Measurements from ENCODE around the gene MROH2A.

The MROH2A gene

DNA sequence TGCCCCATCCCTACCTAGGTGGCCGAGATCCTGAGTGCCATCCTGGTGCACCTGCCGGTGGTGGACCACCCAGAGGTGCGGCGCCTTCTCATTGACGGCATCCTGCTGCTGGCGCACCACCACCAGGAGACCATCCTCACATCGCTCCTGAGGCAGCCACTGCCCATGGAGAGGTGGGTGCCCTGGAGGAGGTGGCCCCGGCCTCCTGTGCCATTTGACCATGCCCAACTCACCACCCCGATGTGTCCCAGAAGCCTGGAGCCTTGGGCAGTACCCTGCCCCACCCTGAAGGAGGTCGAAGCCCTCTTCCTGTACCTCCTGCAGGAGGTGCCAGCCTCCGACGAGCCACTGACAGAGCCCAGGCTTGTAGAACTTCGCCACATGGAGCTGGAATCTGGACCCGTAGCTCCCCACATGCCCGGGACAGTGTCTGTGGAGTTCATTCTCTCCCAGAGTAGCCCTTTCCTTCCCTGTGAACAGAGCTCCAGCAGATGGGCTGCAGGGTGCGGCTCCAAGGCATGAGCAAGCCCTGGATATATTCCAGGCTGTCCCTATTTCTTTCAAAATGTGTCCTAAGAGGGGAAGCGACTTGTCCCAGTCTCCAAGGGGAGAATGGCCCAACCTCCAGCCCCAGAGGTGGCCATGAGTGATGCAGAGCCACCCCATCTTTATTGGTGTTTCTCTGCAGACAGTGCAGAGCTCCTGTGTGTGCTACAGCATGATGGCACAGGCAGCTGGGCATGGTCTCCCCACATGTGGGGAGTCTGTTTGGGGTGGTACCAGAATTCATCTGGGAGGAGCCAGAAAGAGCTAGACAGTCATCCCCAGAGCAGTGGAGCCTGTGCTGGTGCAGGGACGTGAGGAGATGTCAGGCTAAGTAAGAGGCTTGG, 42.0 kb downstream of the MROH2A start:
- no peak for DNase-seq

- DNase-seq, result no peak
Observed at GRCh38 chr2:233820774-233821105, 42.6 kb downstream of the MROH2A start.

DNA sequence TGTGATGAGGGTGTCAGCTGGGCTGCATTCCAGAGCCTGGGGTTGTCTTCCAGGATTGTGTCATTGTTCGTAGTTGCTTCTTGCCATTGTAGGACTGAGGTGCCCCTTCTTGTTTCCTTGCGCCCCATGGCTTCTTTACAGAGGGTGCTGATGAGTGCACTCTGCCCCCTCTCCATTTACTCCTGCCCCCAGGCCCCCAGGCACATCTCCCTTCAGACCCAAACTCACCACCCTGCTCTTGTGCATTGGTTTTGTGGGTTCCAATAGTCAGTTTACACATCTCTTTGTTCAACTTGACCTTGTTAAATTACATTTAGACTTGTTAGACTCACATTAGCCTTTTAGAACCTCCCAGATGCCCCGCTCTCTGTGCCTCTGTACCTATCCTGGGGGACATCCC, 43.1 kb downstream of the MROH2A start:
- no peak for DNase-seq

DNA sequence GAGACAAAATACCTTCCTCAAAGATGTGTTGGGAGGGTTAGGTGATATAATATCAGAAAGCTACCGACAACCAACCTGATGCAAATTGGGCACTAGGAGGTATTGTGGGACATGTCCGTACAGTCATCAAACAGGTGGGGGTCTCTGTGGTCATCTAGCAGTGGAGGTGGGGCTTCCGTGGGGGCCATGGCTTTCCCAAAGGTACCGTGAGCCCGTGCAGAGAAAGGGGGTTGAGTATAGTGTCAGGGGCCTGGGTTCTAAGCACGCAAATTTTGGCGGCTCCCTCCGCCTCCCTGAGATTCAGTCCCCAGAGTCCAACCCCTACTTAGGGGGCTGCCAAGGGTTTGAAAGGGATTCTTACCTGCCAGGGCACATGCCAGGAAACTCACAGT, 43.6 kb downstream of the MROH2A start:
- no peak for DNase-seq

DNA sequence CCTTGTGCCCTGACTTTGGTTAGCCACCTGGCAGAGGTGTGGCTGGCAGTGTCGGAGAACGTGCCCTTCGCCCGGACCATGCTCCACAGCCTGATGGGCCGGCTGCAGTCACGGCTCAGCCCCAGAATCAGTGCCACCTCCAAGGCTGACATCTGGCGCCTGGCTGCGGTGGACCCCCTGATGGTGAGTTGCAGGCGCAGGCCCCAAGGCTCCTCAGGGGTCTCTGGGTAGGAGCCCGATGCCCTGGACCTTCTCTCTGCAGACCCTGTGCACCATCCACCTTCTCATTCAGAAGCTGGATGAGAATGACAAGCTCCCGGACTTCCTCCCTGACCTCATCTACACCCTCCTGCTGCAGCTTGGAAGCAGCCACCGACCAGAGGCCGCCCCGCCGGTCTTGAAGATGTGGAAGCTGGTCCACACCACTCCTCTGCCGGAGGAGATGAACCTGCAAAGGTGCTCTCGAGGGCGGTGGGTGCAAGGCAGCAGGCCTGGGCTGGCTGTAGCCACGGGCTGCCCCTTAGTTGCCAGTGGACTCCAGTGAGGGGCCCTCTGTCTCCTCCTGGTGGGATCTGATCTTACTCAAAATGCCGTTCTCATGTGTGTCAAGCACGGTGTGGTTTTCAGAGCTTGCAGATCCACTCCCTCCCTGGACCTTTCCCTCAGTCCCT, 44.1 kb downstream of the MROH2A start:
- no peak for DNase-seq

GRCh38 chr2:233822781-233823730, 44.9 kb downstream of the MROH2A start:
- DNase-seq, result no peak

GRCh38 chr2:233823731-233824121, 45.6 kb downstream of the MROH2A start:
- no peak for DNase-seq

- no peak for DNase-seq
Observed at GRCh38 chr2:233824373-233824772, 46.2 kb downstream of the MROH2A start.

DNA sequence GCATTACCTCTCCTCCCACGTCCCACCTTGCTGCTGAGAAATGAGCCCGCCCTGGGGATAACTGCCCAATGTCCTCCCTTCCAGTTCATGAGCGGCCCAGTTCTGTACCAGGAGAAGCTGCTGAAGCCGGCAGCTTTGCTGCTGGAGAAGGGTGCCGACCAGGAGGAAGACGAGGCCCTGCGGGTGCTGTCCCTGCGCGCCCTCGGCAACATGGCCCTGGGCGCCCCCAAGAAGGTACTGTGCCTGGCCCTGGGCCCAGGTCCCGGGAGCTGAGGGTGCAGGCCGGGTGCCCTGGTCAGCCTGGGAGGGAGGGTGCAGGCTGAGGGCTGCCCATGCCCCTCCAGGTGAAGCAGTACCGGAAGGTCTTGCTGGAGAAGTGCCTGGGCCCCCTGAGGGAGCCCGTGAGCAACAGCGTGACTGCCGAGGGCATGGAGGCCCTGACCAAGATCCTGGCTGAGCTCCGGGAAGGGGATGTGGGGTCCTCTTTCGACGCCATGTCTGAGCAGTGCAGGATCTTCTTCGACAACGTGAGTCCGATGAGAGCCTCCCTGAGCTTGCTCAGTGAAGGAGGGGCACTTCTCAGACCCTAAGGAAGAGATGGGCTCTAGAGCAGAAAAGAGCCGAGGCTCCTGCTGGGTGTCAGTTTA, 50.5 kb downstream of the MROH2A start:
- no peak for DNase-seq

DNA sequence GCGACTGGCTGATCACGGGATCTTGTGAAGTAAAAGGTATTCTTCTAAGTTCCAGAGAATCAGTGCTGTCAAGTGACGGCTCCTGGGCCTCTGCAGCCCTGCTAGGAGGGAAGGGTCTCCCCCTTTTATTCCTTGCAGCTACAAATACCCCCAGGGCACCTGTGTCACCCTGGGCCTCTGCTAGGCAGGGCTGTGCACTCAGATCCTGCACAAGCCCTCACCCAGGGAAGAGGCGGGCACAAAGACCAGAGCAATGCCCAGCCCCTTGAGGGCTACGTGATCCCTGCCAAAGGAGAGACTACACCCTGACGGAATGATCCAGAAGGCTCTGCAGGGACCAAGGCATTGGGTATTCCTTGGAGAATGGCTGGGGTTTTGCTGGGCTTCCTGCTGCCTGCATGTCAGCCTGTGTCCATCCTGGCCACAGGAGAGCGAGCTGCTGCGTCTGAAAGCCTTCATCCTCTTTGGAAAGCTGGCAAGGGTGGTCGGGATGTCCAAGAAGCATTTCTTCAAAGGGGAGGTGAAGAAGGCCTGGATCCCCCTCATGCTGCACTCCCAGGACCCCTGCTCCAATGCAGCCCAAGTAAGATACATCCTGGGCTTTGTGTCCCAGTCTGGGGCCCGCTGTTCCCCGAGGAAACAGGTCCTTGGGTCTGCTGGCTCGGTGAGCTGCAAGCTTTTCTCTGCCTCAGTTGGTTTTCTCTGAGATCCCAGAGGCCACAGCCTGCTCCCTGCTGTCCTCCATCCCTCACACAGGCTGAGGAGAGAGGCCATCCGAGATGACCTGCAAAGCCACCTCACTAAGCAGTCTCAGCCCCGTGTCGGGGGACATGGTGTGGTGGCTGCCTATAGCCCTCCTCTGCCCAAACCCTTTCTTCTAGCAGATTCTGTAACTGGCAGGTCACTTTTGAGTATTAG, 51.3 kb downstream of the MROH2A start:
- no peak for DNase-seq

GRCh38 chr2:233830111-233830802, 52.1 kb downstream of the MROH2A start:
- DNase-seq, result no peak

- no peak for DNase-seq
Observed at GRCh38 chr2:233831011-233831721, 53.0 kb downstream of the MROH2A start.

DNA sequence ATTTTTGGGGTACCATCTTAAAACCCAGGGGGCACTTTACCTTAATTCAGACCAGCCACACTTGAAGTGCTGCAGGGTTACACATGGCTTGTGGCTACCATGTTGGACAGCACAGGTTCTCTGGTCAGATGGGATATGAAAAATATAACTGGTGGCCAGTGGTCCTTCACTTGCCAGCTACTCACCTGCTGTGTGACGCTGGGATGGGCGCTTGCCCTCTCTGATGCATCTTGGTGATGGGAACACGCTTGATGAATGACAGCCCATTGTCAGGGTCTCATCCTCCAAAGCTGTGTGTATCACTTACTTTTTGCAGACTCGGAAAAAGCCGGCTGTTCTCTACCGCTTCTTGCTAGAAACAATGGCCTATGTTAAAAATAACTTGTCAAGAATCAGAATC, 53.7 kb downstream of the MROH2A start:
- no peak for DNase-seq

GRCh38 chr2:233832414-233832813, 54.3 kb downstream of the MROH2A start:
- DNase-seq, result no peak

- DNase-seq, result peak; percentile 75
Observed at GRCh38 chr2:233832869-233833311, 54.8 kb downstream of the MROH2A start.

- DNase-seq, result no peak
Observed at GRCh38 chr2:233833345-233833744, 55.2 kb downstream of the MROH2A start.

DNA sequence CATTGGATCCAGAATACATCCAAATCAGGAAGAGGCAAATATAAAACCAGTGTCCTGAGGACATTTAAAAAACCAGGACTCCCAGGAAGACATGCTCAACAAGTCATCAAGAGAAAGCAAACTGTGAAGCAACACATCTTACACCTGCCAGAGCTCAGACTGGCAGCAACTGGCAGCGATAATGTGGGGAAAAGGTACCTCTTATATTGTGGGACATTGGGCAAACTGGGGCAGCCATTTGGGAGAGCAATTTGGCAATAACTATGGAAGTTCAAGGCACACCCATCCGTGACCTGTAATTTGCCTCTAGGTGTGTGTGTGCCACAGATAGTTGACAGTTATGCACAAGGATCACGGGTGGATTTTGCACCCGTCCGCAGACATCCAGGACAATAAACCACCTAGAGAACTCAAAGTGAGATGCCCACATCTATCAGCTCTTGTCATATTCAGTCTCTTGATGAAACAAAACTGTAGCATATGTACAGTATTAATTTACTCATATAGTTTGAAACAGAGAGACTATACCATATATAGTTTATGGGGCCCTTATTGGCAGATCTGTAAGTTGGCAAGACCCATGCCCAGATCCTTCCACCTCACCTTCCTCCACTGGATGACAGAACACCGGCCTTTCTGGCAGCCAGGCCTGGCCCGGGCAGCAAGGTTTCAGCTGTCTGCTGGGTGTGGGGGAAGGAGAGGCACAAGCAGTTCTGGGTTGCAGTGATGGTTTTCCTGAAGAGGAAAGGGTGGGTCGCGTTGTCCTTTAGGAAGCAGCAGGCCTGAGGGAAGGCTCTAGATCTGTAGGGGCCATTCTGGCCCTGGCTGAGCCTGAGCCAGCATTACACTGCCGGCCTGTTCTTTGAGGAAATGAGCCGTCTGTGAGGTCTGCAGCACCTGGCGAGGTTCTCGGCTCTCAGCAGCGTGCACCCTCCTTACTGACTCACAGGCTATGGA, 57.4 kb downstream of the MROH2A start:
- DNase-seq, result no peak

- DNase-seq, result no peak
Observed at GRCh38 chr2:233836359-233836758, 58.2 kb downstream of the MROH2A start.

DNA sequence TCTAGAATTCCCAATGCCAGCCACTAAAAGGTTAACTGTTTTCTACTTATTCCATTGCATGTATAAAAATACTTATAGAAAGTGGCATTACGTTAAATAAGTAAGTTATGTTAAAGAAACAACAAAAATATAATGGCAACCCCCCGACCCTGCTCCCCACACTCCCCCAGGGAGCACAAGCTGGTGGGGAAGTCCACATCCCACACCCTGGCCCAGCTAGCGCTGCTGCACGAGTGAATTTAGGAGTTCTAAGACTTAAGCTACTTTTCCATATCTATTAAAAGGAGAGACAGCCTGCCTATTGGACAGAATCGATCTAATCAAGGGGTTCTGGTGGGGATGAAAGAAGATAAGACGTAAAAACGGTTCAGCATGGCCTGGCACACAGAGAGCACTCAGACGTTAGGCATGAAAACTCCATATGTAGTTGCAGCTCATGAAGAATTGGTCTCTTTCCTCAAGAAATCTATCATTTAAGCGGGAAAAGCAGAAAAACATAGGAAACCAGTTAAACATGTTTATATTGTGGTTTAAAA, 59.6 kb downstream of the MROH2A start:
- no peak for DNase-seq
